WI38 (cell line): ENCODE results near the gene CCDC12.

Experiments
- H3K4me3 ChIP-seq: 2 replicates; pipeline ENCODE4 v1.5.1; 2011; ENCODE audit warnings: low read depth, mild to moderate bottlenecking, control low read depth, low read length
- CTCF ChIP-seq: IDR thresholded peaks from 2 replicates; pipeline ENCODE4 v1.5.1; 2012; ENCODE audit warnings: low read depth, mild to moderate bottlenecking, control low read depth, low read length

The CCDC12 gene

GRCh38 chr3:46901591-46902187 is 74.9 kb downstream of the CCDC12 start:
- no peak overlapping the region for H3K4me3 ChIP-seq
- TF ChIP-seq CTCF = no peak

- no peak for TF ChIP-seq CTCF
- H3K4me3 ChIP-seq = no peak overlapping the region
These were observed 75.5 kb downstream of the CCDC12 start for GRCh38 chr3:46901061-46901460.

GRCh38 chr3:46900356-46900755 is 76.2 kb downstream of the CCDC12 start:
- no peak for TF ChIP-seq CTCF
- H3K4me3 ChIP-seq = no peak overlapping the region

- TF ChIP-seq CTCF = no peak
- H3K4me3 ChIP-seq = no peak overlapping the region
These were observed 76.6 kb downstream of the CCDC12 start for GRCh38 chr3:46900007-46900292.

GRCh38 chr3:46899151-46900006 is 77.2 kb downstream of the CCDC12 start:
- H3K4me3 ChIP-seq = no peak overlapping the region
- no peak for TF ChIP-seq CTCF

- H3K4me3 ChIP-seq = no peak overlapping the region
- TF ChIP-seq CTCF = no peak
These were observed 78.0 kb downstream of the CCDC12 start for GRCh38 chr3:46898321-46899150.
